NCI-H146 treated with DMSO at 0.1 percent for 48 hours (cell line): ENCODE measurements around the gene OLFM2.
"Not testable (repeated sequence)": the region's sequence is repeated elsewhere in the genome, so short reads cannot be mapped to it uniquely, and the experiment has no call there.

Experiments used
- DNase-seq: peaks from one replicate; lab custom pipeline; 2025; ENCODE audit not compliant: unreplicated experiment; lab: John Stamatoyannopoulos, UW

OLFM2 gene

GRCh38 chr19:9865732-9866501 lies 70.4 kb downstream of the OLFM2 start:
- DNase-seq, result no peak

DNA sequence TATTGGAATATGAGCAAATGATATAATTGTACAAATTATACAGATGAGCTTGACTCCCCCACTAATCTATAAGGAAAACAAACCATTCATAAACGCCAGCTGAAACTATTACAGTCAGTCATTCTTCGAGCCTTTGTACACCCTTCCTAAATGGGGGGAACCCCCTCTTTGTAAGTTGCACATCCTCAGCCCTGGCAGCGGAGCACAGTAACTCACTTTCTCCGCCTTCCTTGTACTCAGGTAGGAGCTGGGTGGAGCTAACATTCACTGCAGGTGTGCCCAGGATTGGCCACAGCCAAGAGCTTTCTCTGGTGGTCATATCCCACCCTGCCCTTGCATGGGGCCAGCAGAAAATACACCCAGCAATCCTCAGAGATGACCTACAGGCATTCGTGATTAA lies 72.6 kb downstream of the OLFM2 start:
- no peak for DNase-seq

- no peak for DNase-seq
Measured at GRCh38 chr19:9862938-9863337, 73.4 kb downstream of the OLFM2 start.

DNA sequence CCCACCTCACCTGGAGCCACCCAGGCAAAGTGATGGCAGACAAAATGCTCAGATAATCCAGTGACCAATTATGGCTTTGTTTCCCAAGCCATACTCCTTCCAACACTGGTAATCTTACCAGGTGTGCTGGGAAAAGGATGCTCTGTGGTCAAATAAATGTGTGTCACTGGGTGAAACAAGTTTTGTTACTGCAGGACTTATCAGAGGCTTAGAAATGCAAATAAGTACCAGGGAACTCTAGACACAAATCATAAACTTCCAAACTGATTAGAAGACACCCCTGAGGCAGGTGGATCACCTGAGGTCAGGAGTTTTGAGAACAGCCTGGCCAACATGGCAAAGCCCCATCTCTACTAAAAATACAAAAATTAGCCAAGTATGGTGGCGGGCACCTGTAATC lies 74.8 kb downstream of the OLFM2 start:
- no peak for DNase-seq

GRCh38 chr19:9860407-9860806 lies 75.9 kb downstream of the OLFM2 start:
- DNase-seq, result no peak

GRCh38 chr19:9858766-9859165 lies 77.5 kb downstream of the OLFM2 start:
- no peak for DNase-seq

GRCh38 chr19:9857920-9858746 lies 78.2 kb downstream of the OLFM2 start:
- DNase-seq, result no peak

GRCh38 chr19:9857076-9857721 lies 79.1 kb downstream of the OLFM2 start:
- no peak for DNase-seq

DNA sequence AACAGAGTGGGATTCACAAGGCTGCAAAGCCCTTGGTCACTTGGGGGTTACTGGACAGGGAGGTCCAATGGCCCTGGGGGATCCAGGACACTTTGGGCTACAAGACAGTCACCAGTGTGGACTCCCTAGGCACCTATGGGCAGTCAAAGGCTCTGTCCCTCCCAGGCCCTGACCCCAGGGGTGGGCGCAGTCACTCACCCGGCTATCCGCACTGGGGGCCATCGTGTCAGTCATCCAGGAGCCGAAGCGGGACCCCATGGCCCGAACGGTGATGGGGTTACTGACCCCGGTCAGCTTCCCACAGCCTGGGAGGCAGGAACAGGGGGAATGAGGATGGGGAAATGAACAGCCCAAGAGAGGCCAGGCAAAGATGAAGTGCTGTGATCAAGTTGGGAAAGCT lies 79.7 kb downstream of the OLFM2 start:
- DNase-seq, result no peak

- no peak for DNase-seq
Measured at GRCh38 chr19:9854282-9854846, 82.0 kb downstream of the OLFM2 start.

DNA sequence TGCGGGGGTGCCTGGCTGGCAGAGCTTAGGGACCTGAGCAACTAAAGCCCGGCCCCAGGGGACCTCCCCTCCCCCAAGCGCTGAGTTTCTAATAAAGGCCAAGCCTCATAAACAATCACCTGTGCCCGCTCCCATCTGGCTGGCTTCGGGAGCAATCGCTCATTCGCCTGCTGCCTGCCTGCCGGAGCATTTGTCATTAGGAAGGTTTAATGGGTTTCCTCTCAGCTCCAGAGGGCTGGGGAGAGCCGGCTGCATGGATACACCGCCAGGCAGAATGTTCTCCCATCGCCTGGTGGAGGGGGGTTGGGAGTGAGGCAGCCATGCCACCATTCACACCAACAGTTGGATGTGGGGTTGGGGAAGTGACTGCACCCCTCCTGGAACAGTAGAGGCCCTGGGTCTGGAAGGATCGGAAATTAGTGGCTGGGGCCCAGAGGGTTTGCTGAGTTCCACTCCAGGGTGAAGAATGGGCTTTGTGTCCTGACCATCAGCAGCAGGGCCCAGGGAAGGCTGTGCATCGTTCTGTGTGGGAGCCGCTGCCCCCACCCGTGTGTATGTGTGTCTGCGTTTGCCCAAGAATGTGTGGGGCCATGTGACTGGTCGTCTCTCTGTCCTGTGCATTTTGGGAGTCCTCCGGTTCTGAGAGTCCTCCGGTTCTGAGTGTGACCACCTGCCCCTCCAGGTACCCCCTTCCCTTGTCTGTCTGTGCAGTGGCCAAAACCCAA lies 85.9 kb downstream of the OLFM2 start:
- no peak for DNase-seq

GRCh38 chr19:9849791-9850190 lies 86.5 kb downstream of the OLFM2 start:
- DNase-seq, result no peak

- no peak for DNase-seq
Measured at GRCh38 chr19:9848762-9849161, 87.6 kb downstream of the OLFM2 start.

DNA sequence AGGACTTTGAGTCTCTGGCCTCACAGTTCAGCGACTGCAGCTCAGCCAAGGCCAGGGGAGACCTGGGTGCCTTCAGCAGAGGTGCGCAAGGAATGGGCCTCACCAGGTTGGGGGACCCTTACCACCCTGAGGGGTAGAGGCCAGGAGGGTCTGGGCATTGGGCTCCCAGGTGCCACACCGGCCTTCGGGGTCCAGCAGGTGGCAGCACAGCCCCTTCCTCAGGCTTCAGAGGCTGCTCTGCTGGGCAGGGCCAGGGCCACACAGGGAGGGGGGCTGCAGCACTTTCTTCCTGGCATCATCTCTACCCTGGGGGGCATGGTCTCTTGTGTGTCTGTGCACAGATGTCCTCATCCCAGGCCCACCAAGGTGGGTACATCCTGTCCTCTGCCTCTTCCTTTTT lies 88.3 kb downstream of the OLFM2 start:
- DNase-seq, result no peak

DNA sequence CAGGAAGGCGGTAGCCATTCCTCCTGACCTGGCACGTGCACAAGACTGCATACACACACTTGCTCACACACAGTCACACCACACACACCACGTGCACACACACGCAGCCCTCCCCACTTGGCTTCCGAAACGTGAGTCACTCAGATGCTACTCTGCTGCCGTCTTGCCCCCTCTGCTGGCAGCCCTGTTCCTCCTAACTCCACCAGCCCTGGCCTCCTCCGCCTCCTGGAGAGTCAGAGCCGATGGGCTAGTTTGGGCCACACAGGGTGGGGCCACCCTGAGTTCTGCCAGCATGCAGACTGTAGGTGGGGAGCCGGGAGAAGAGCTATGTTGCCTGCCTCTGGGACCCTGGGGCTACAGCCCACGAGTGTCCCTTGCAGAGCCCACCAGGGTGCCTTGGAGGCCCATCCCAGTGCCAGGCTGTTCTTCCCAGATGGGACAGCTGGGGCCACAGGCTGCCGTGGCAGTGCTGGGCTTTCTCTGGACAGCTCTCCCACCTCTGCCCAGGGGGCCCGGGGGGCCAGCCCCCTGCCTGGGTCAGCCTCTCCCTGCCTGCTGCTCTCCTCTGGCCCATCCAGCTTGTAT lies 89.1 kb downstream of the OLFM2 start:
- no peak for DNase-seq

- not testable (repeated sequence) for DNase-seq
Measured at GRCh38 chr19:9843626-9844273, 92.6 kb downstream of the OLFM2 start.

DNA sequence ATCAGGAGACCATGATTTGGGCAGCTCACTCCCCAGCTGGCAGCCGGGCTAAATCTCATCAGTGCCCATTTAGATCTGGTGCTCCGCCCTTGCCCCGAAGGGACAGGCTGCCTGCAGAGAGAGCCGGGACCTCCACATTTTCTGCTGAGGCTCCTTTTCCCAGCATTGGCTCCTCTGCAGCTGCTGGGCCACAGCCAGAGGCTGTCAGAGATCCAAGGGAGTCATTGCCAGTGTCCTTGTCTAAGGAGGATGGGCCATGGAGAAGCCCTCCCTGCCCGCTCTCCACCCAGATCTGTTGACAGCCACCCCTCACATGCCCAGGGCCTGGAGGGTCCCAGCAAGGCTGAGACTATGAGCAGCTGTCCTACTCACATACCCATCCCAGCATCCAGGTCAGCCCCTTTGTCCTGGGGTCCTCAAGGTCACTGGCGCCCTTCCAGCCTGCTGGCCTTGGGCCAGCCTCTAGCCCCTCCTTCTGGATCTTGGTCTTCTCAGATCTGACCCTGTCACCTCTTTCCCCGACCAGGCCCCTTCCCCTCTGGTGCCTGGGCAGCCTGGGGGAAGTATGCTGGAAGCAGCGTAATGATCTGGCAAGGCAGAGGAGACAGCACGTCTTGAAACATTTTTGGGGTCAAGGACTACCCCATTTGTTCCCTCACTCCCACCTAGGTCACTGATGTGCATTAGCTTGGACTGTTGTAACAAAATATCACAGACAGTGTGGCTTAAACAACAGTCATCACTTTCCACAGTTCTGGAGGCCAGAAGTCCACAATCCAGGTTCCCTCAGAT lies 93.3 kb downstream of the OLFM2 start:
- no peak for DNase-seq

DNA sequence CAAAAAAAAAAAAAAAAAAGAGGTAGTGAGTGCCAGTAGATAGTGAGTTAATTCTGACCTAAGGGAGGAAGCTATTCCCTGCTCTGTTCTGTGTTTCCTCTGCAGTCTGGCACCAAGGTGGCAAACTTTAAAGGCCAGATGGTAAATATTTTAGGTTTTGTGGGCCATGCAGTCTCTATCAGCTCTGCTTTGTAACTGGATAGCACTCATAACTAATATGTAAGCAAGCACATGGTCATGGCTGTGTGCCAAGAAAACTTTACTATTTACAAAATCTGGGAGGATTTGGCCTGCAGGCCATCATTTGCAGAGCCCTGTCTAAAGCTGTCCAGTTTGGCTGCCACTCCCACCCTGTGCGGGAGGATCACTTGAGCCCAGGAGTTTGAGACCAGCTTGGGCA lies 96.9 kb downstream of the OLFM2 start:
- no peak for DNase-seq

GRCh38 chr19:9838324-9838723 lies 98.0 kb downstream of the OLFM2 start:
- DNase-seq, result no peak
